Fibroblast of upper back skin (primary cell): ENCODE results near the gene SELENOH.
"Not testable (repeated sequence)": the region's sequence is repeated elsewhere in the genome, so short reads cannot be mapped to it uniquely, and the experiment has no call there.

ENCODE experiments used
- DNase-seq: peaks from one replicate; pipeline ENCODE4 v3.0.0-alpha.2; 2013

Gene SELENOH

GRCh38 chr11:57741132-57742086 lies at the start of gene SELENOH:
Gene SELENOH (plus strand): TSS chr11:57741491. CDS start chr11:57741596, 105 bp downstream.
- DNase-seq: peak; percentile 97

- no peak for DNase-seq
These were observed 42.4 kb upstream of the SELENOH start for GRCh38 chr11:57698843-57699365.

GRCh38 chr11:57699813-57700212 lies 41.5 kb upstream of the SELENOH start:
- no peak for DNase-seq

- DNase-seq: no peak
These were observed 40.9 kb upstream of the SELENOH start for GRCh38 chr11:57700425-57700824.

GRCh38 chr11:57703341-57703740 lies 38.0 kb upstream of the SELENOH start:
- DNase-seq: no peak

GRCh38 chr11:57704932-57705331 lies 36.4 kb upstream of the SELENOH start:
- no peak for DNase-seq

- DNase-seq: not testable (repeated sequence)
These were observed 35.9 kb upstream of the SELENOH start for GRCh38 chr11:57705432-57705831.

GRCh38 chr11:57709802-57710367 lies 31.4 kb upstream of the SELENOH start:
- DNase-seq: no peak

GRCh38 chr11:57711414-57712255 lies 29.7 kb upstream of the SELENOH start, which contains the start of gene MED19:
Gene MED19 (minus strand): TSS chr11:57712215. CDS start chr11:57712179, 36 bp downstream.
- peak; percentile 59 for DNase-seq

GRCh38 chr11:57712256-57713150 lies 28.8 kb upstream of the SELENOH start, which contains the start of gene TMX2:
Gene TMX2 (plus strand): TSS chr11:57712593. CDS start chr11:57712619, 26 bp downstream.
- DNase-seq: peak; percentile 99

- no peak for DNase-seq
These were observed 27.5 kb upstream of the SELENOH start for GRCh38 chr11:57713835-57714234.

GRCh38 chr11:57716726-57717125 lies 24.6 kb upstream of the SELENOH start:
- DNase-seq: not testable (repeated sequence)

GRCh38 chr11:57727185-57727584 lies 14.1 kb upstream of the SELENOH start:
- DNase-seq: no peak

GRCh38 chr11:57728829-57729228 lies 12.5 kb upstream of the SELENOH start:
- DNase-seq: no peak

- no peak for DNase-seq
These were observed 11.8 kb upstream of the SELENOH start for GRCh38 chr11:57729479-57729878.

GRCh38 chr11:57732661-57733060 lies 8.6 kb upstream of the SELENOH start:
- no peak for DNase-seq

- no peak for DNase-seq
These were observed 5.5 kb upstream of the SELENOH start for GRCh38 chr11:57735619-57736298.

- no peak for DNase-seq
These were observed 779 bp downstream of the SELENOH start for GRCh38 chr11:57742087-57742452.

- DNase-seq: no peak
These were observed 3.1 kb downstream of the SELENOH start for GRCh38 chr11:57744357-57744756.

GRCh38 chr11:57745206-57745605 lies 3.9 kb downstream of the SELENOH start:
- no peak for DNase-seq

GRCh38 chr11:57746920-57747319 lies 5.6 kb downstream of the SELENOH start:
- DNase-seq: no peak
